Activated CD4-positive, alpha-beta T cell treated with anti-CD3 and anti-CD28 coated beads for 36 hours (primary cell): ENCODE data around the gene SORCS2. TPM values are rescaled to one million over a fixed set of nuclear protein-coding genes. Genes with fewer than 3 reads are reported as not detected.

ENCODE experiments used
- ATAC-seq: fragments of 200-7000 bp; cut with Tn5 transposase; one replicate; pipeline ENCODE4 v1.10.0; 2021; ENCODE audit warnings: mild to moderate bottlenecking, moderate library complexity
- CTCF ChIA-PET: fragments of 350-600 bp; sonication (Branson Sonifier 250); formaldehyde crosslinking; loops from one replicate; lab custom pipeline; 2021; ENCODE audit warnings: antibody characterized with exemption; lab: Charles Lee
- POLR2A ChIA-PET: fragments of 350-600 bp; sonication (Branson Sonifier 250); formaldehyde crosslinking; loops from one replicate; lab custom pipeline; 2021; ENCODE audit warnings: antibody characterized with exemption, inconsistent platforms; lab: Charles Lee
- DNase-seq: peaks from one replicate; pipeline ENCODE4 v3.0.0-alpha.2; 2020
- H3K27ac Mint-ChIP-seq: one replicate; pipeline ENCODE4 v1.8.0; 2021; ENCODE audit warnings: mixed read lengths
- H3K27me3 Mint-ChIP-seq: one replicate; pipeline ENCODE4 v1.8.0; 2021; ENCODE audit warnings: mixed read lengths
- H3K36me3 Mint-ChIP-seq: one replicate; pipeline ENCODE4 v1.8.0; 2021; ENCODE audit warnings: low read depth, mixed read lengths
- H3K4me1 Mint-ChIP-seq: one replicate; pipeline ENCODE4 v1.8.0; 2021; ENCODE audit warnings: mixed read lengths
- H3K4me3 Mint-ChIP-seq: one replicate; pipeline ENCODE4 v1.8.0; 2021; ENCODE audit warnings: mild to moderate bottlenecking, moderate library complexity, mixed read lengths
- H3K9me3 Mint-ChIP-seq: one replicate; pipeline ENCODE4 v1.8.0; 2021; ENCODE audit warnings: low read depth, mixed read lengths
- intact Hi-C, 2 experiments: fragments of 100-400 bp; cut with DNase I in 1 of 2; cut with micrococcal nuclease in 1 of 2; formaldehyde crosslinking; loops; one replicate each; pipeline versions ENCODE4 v1.14.2 to v1.15.1; 2022 to 2024; cut with DNase I, micrococcal nuclease
- total RNA-seq, 2 experiments: library from RNA; stranded (reverse); gene quantifications; one replicate each; pipeline ENCODE4 v1.2.3, GENCODE V29; 2021

Gene SORCS2
- total RNA-seq, 2 experiments from 2014 or later: 0.04 TPM; not detected in 1

DNA sequence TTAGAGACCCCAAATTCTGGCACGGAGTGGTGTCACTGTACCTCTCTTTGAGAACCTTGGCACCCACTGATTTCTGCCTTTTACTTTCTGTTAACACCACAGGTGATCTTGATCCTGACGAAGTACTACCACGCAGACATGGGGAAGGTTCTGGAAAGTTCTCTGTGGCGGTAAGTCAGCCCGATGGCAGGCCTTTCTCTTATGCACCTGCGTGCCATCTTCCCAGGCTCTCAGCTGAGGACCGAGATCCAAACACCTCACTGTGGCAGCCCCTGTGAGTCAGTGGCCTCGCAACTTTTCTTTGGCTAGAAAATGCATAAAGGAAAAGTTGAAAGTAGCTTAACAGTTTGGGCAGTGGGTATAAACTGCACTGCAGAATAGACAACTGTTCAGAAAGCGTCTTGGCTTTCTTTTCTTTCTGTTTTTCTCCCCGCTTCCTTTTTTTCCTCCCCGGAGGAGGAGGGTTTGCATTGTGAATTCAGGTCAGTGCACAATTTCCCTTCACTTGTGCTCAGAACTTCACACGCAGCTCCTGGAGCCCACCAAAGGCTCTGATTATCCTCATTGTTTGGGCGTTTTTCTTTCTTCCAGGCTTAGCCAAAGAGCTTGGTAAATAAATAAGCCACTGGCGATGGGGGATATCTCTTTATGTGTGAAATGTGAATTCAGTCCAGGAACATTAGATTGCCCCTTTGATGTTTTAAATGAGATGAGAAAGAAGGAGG lies 204.0 kb downstream of the SORCS2 start:
- H3K27ac Mint-ChIP-seq: no peak overlapping the region
- H3K9me3 Mint-ChIP-seq: no peaks in the 10 kb centered on the region
- H3K27me3 Mint-ChIP-seq: peaks cover 22% of the 10 kb centered on the region
- POLR2A ChIA-PET: interaction anchor here (0.7 kb wide), 1 partner anchor 248 kb away, joined by 3 read pairs; no protein-coding TSS in a partner anchor
- DNase-seq (no peak), ATAC-seq (no peak)
- no peaks in the 10 kb centered on the region for H3K4me1 Mint-ChIP-seq
- no peak overlapping the region for H3K4me3 Mint-ChIP-seq
- H3K36me3 Mint-ChIP-seq: no peaks in the 10 kb centered on the region
- intact Hi-C loops: no loop called here
- CTCF ChIA-PET: no interaction called here

DNA sequence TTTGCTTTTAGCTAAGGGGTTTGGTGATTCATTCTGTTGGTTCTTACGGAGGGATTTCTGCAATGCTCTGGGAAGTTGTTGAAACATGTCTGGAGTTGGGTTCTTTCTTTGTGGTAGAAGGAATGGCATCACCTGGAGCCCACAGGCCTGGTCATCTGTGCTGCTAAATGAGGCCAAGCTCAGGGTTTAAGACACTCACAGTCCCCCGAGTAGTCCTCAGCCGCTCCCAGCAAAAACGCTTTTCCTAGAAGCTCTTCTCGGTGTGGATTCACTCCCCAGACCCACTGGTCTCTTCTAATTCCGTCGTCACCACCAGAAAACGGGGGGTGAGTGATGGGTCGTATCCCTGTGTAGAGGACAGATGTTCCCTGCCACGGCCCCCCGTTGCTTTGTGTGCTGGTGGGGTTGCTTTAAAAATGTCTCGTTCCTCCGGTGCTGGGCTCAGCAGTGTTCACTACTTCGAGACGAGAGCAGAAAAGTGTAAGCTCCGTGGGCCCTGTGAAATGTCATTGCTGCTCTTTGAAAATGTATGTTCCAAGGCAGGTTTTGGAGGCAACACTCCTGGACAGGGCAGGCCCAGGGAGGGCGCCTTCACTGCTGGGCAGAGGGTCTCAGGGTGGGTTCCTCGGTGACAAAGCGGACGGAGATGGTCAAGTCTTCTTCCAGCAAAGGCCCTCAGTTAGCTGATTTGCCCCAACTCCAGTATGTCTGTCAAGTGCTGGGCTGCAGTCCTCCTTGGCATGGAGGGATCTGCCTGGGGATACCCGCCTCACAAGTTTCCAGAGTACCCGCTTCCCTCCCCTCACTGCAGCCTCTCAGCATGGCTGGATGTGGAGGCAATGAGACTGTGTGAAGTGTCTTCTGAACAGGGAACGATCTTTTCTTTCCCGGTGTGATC lies 205.1 kb downstream of the SORCS2 start:
- ATAC-seq (no peak), DNase-seq (no peak)
- H3K9me3 Mint-ChIP-seq: no peaks in the 10 kb centered on the region
- ChIA-PET POLR2A (no interaction called here), CTCF (no interaction called here)
- H3K27me3 Mint-ChIP-seq: peaks cover 22% of the 10 kb centered on the region
- H3K4me1 Mint-ChIP-seq: no peaks in the 10 kb centered on the region
- H3K36me3 Mint-ChIP-seq: no peaks in the 10 kb centered on the region
- no peak overlapping the region for H3K27ac Mint-ChIP-seq
- no peak overlapping the region for H3K4me3 Mint-ChIP-seq
- intact Hi-C loops: no loop called here

DNA sequence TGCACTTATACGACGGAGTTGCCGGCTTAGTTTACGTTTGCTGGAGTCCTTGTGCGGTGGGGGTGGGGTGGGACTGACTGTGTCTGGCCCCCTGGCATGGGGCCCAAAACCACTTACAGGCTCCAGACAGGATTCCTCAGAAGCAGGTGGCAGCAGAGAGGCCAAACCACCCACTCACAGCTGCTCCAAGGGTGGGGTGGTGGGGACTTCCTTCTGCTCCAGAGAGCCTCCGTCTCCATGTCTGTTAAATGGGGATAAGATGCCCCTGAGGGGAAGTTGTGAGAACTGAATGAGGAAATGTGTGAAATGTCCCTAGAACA lies 205.7 kb downstream of the SORCS2 start:
- Mint-ChIP-seq H3K4me1 (no peaks in the 10 kb centered on the region), H3K27ac (no peak overlapping the region), H3K36me3 (no peaks in the 10 kb centered on the region), H3K4me3 (no peak overlapping the region), H3K9me3 (no peaks in the 10 kb centered on the region), H3K27me3 (peaks cover 22% of the 10 kb centered on the region)
- DNase-seq: no peak
- ChIA-PET POLR2A (no interaction called here), CTCF (no interaction called here)
- no peak for ATAC-seq
- intact Hi-C loops: no loop called here

DNA sequence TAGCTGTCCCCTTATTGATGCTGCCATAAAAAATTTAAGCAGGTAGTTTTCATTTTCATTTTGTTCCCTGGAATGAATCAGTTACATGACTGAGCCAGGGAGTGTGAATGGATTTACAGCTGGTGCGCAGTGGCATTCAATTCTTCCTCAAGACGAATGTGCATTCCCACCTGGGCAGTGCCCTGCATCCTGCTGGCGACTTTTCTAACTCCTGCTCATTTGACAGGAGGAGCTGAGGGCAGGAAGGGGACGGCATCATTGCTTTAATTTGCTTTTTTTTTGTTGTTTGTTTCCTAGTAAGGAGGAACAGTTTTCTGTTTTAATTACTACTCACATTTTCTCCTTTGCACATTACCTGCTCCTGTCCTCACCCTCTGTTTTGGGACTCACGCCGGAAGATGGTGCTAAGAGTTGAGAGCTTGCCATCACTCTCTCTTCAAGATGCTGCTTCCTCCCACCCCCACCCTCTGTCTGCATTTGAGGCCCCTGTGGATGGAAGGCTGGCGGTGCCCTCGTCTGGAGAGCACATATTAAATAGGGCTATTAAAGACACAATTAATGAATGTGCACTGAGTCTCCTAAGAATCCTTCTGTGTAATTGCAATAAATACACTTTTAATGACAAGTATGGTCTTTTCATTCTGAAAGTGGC lies 206.6 kb downstream of the SORCS2 start:
- Mint-ChIP-seq H3K36me3 (no peaks in the 10 kb centered on the region), H3K4me1 (no peaks in the 10 kb centered on the region), H3K27me3 (peaks cover 18% of the 10 kb centered on the region), H3K4me3 (no peak overlapping the region), H3K27ac (no peak overlapping the region), H3K9me3 (no peaks in the 10 kb centered on the region)
- ChIA-PET CTCF (no interaction called here), POLR2A (no interaction called here)
- DNase-seq (no peak), ATAC-seq (no peak)
- intact Hi-C loops: no loop called here

DNA sequence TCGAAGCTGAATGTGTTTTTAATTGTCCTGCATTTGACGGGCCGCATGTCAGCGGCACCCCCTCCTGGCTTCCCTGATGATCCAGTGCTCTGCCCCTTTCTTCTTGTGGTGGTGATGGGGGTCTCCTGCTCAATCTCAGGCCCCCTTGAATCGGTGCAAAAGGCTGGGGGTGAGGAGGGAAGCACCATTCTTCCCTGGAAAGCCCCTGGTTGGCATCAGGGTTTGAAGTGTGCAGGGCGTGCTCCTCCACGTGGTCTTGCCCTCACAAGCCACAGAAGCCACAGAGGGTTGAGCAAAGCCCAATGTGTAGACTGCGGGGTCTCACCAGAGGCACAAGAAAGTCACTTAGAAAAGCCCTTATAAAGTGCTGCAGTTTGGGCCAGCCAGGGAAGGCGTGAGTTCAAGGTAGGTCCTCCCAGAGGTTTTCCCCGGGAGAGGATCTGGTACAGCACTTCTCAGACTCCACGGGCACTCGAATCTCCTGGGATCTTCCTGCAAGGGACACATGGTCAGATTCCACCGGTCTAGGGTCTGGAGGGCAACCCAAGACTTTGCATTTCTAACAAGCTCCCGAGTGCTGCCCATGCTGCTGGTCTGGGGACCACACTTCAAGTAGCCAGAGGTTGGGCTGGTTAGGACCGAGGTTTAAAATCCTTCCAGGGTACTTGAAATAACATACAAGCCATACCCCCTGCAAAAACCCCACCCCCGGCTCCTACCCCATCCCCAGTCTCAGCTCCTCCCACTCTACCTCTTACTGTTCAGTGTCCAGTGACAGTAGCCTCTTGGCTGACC lies 207.3 kb downstream of the SORCS2 start:
- ChIA-PET POLR2A (no interaction called here), CTCF (no interaction called here)
- no peaks in the 10 kb centered on the region for H3K4me1 Mint-ChIP-seq
- H3K4me3 Mint-ChIP-seq: no peak overlapping the region
- H3K27ac Mint-ChIP-seq: no peak overlapping the region
- ATAC-seq: no peak
- no peak for DNase-seq
- H3K9me3 Mint-ChIP-seq: peaks cover under 1% of the 10 kb centered on the region
- H3K27me3 Mint-ChIP-seq: peaks cover 18% of the 10 kb centered on the region
- H3K36me3 Mint-ChIP-seq: no peaks in the 10 kb centered on the region
- intact Hi-C loops: no loop called here

DNA sequence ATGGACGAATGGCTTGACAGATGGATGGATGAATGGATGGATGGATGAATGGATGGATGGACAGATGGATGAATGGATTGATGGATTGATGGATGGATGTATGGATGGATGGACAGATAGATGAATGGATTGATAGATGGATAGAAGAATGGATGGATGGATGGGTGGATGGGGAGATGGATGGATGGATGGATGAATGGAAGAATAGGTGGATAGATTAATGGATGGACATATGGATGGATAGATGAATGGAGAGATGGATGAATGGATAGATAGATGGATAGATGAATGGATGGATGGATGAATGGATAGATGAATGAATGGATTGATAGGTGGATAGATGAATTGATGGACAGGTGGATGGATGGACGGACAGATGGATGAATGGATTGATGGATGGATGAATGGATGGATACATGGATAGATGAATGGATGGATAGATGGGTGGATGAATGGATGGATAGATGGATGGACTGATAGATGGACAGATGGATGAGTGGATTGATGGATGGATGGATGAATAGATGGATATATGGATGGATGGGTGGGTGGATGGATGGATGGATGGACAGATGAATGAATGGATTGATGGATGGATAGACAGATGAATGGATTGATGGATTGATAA lies 208.4 kb downstream of the SORCS2 start:
- no peak for ATAC-seq
- Mint-ChIP-seq H3K9me3 (peaks cover 3% of the 10 kb centered on the region), H3K27ac (no peak overlapping the region), H3K4me3 (no peak overlapping the region), H3K36me3 (no peaks in the 10 kb centered on the region), H3K4me1 (no peaks in the 10 kb centered on the region), H3K27me3 (peaks cover 18% of the 10 kb centered on the region)
- intact Hi-C loops: no loop called here
- CTCF ChIA-PET: no interaction called here
- POLR2A ChIA-PET: no interaction called here
- DNase-seq: no peak

DNA sequence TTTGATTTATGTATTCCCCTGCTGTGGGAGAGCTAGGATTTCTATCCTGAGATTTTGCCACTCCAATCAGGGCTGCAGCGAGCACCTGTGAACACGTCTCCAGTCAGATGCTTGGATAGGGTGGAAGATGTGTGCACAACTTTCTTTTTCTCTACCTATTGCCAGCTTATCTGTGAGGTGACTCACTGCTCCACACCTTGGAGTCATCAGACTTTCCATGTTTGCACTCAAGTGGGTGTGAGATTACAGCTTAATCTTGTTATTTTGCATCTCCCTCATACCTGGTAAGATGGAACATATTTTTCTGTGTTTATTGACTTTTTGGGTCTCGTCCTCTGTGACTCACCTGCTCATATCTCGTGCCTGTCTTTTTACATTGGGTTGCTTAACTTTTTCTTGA lies 210.2 kb downstream of the SORCS2 start:
- POLR2A ChIA-PET: no interaction called here

DNA sequence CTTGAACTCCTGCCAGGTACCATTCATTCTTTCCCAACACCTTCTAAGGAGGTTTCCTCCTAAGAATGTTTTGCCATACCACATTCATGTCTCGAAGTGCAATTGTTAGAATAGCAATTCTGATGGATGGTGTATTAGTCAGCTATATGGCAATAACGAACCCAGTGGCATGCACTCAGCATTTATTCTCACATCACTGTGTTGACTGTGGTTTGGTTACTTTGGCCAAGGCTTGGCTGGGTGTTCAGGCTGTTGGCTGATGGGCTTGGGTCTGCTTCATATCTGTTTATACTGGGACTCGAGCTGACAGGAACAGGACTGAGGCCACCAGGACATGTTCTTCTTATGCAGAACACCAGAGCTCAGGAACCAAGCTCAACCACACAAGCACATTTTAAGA lies 210.7 kb downstream of the SORCS2 start:
- Mint-ChIP-seq H3K36me3 (no peaks in the 10 kb centered on the region), H3K9me3 (peaks cover 5% of the 10 kb centered on the region), H3K4me3 (no peak overlapping the region), H3K27me3 (peaks cover 13% of the 10 kb centered on the region), H3K27ac (no peak overlapping the region), H3K4me1 (no peaks in the 10 kb centered on the region)
- CTCF ChIA-PET: interaction anchor here (0.7 kb wide), 1 partner anchor 198 kb away, joined by 3 read pairs; no protein-coding TSS in a partner anchor
- intact Hi-C loops: no loop called here
- DNase-seq (no peak), ATAC-seq (no peak)
- POLR2A ChIA-PET: no interaction called here

More for the DNA sequence above, 210.2 kb downstream of the SORCS2 start:
- intact Hi-C loops: no loop called here
- H3K4me1 Mint-ChIP-seq: no peaks in the 10 kb centered on the region
- no peaks in the 10 kb centered on the region for H3K36me3 Mint-ChIP-seq
- H3K4me3 Mint-ChIP-seq: no peak overlapping the region
- CTCF ChIA-PET: no interaction called here
- H3K27me3 Mint-ChIP-seq: peaks cover 13% of the 10 kb centered on the region
- no peak for DNase-seq
- ATAC-seq: no peak
- H3K27ac Mint-ChIP-seq: no peak overlapping the region
- peaks cover 3% of the 10 kb centered on the region for H3K9me3 Mint-ChIP-seq

DNA sequence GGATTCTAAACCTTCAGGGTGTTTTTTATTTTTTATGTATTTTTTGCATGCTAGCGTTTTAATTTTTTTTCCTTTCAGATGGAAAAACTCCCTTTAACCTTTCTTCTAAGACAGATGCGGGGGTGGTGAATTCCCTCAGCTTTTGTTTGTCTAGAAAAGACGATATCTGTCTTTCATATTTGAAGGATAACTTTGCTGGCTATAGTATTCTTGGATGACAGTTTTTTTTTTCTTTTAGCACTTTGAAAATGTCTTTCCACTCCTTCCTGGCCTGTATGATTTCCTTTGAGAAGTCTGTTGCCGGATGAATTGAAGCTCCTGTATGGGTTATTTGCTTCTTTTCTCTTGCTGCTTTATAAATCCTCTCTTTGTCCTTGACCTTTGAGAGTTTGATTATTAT lies 215.8 kb downstream of the SORCS2 start:
- Mint-ChIP-seq H3K9me3 (peaks cover 19% of the 10 kb centered on the region), H3K4me3 (no peak overlapping the region), H3K27me3 (peaks cover 5% of the 10 kb centered on the region), H3K36me3 (no peaks in the 10 kb centered on the region), H3K4me1 (no peaks in the 10 kb centered on the region), H3K27ac (no peak overlapping the region)
- no peak for DNase-seq
- intact Hi-C loops: no loop called here
- CTCF ChIA-PET: no interaction called here
- POLR2A ChIA-PET: no interaction called here
- no peak for ATAC-seq

DNA sequence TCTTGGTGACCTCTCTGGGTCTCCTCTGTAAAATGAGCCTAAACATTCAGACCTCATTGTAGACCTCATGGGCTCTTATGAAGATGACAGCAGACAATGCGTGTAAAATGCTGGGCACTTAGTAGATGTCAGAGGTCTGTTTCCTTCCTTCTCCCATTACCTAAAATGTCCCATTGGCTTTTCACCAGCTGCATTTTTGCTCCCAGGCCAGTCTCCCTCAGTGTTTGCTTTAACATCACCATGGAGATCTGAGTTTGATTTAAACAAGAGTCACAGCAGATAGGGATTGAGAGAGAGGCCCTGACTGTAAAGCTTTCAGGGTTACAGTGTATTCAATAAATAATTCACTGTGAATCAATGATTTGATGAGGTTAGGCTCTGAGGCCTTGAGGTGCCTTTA lies 218.1 kb downstream of the SORCS2 start:
- ChIA-PET CTCF (no interaction called here), POLR2A (no interaction called here)
- peaks cover 16% of the 10 kb centered on the region for H3K9me3 Mint-ChIP-seq
- no peaks in the 10 kb centered on the region for H3K4me1 Mint-ChIP-seq
- H3K36me3 Mint-ChIP-seq: no peaks in the 10 kb centered on the region
- no peak overlapping the region for H3K4me3 Mint-ChIP-seq
- H3K27ac Mint-ChIP-seq: no peak overlapping the region
- DNase-seq (no peak), ATAC-seq (no peak)
- peaks cover 12% of the 10 kb centered on the region for H3K27me3 Mint-ChIP-seq
- intact Hi-C loops: no loop called here

DNA sequence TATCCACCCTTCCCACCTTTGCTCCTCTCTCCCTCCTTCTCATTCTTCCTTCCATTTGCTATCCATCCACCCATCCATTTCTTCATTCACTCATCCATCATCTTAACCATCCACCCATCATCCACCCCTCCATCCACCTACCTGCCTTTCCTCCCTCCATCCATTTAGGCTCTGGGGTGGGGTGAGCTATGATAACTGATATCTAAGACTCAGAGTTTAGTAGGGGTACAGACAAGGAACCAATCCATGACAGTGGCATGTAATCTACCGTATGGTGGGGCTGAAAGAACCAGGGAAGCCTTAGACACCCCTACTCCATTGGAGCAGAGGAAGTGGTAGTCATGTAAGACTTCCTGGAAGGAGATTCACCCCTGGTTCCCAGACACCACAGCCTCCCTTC lies 219.2 kb downstream of the SORCS2 start:
- ATAC-seq (no peak), DNase-seq (no peak)
- ChIA-PET POLR2A (no interaction called here), CTCF (no interaction called here)
- Mint-ChIP-seq H3K27me3 (peaks cover 18% of the 10 kb centered on the region), H3K4me1 (no peaks in the 10 kb centered on the region), H3K4me3 (no peak overlapping the region), H3K9me3 (peaks cover 16% of the 10 kb centered on the region), H3K27ac (no peak overlapping the region), H3K36me3 (no peaks in the 10 kb centered on the region)
- intact Hi-C loops: no loop called here
